ENCODE measurements around the gene SLC35F1. TPM values are rescaled to one million over a fixed set of nuclear protein-coding genes. Genes with fewer than 3 reads are reported as not detected.

The SLC35F1 gene
- total and polyA plus RNA-seq, 10 of the 15 experiments (the other 5 are each of a cell fraction or from before 2014, with no cell fraction given) = 0.01 TPM; not detected in 9

DNA sequence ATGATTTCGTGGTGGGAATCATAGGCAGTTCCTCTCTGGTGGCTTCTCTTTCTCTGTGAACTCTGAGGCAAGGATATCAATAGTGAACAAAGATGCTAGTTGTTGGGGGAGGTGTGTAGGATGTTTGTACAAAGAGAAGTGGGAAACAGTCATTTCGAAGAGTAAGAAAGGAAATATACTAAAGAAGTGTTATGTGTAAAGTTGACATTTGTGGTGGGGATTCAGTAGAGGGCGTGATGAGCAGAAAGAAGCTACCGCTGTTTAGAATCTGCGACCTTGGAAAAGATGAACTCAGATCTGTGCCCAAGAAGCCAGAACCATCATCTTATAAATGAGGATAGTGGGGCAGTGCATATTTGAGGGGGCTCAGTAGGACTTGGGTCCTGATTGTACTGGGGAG is 11.4 kb downstream of the SLC35F1 start (continued):
- TF ChIP-seq CEBPB (IDR thresholded peaks at IDR 0.05; ENCODE audit: borderline replicate concordance in 1 of 2, low read depth in 2 of 2, low read length in 2 of 2) = no peak
- TF ChIP-seq SREBF2 (IDR thresholded peaks at IDR 0.05; ENCODE audit: low read length) = no peak
- TF ChIP-seq PKNOX1 (IDR thresholded peaks at IDR 0.05) = no peak
- TF ChIP-seq MTA2 (IDR thresholded peaks at IDR 0.05; ENCODE audit: low read depth) = no peak
- no peak for TF ChIP-seq CHD1 (IDR thresholded peaks at IDR 0.05; ENCODE audit: low read depth, low read length)

DNA sequence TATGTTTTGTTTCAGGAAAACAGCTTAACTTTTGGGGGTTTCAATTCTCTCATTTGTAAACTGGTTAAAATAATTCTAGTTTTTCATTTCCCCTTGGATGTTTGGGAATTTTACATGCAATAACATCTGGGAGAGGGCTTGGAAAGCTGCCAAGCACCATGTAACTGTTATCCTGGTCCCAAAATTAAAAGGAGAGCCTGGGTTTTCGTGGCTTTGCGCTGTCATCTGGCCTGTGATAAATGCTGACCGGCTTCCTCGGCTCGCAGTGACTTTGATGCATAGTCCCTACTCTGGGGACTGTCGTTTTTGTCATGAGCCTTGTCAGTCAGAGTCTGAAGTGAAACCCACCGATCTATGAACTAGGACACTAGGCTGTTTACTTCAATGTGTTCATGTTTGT is 12.2 kb downstream of the SLC35F1 start:
- Histone ChIP-seq H3K4me3 (no peak overlapping the region), H3K9me3 (replicated peaks; ENCODE audit: control insufficient read depth, insufficient read depth, low read length) (no peaks in the 10 kb centered on the region), H3K27me3 (replicated peaks in 1 of 2; ENCODE audit: control insufficient read depth in 2 of 2, insufficient read depth in 2 of 2, low read length in 1 of 2) (peaks cover 0 to 6% of the 10 kb centered on the region in 2 experiments), H3K27ac (ENCODE audit: control insufficient read depth, insufficient read depth) (no peak overlapping the region), H4K20me1 (ENCODE audit: control insufficient read depth, insufficient read depth) (no peaks in the 10 kb centered on the region), H3K36me3 (ENCODE audit: control insufficient read depth in 2 of 2, insufficient read depth in 2 of 2, low read length in 1 of 2) (no peaks in the 10 kb centered on the region), H3K4me1 (ENCODE audit: control insufficient read depth, insufficient read depth, low read length) (no peaks in the 10 kb centered on the region), H3K9ac (ENCODE audit: control insufficient read depth, insufficient read depth, low read length) (no peak overlapping the region), H2AFZ (ENCODE audit: control insufficient read depth, low read depth, low read length) (no peak overlapping the region), H3K4me2 (ENCODE audit: control insufficient read depth, insufficient read depth) (no peak overlapping the region), H3K79me2 (ENCODE audit: control insufficient read depth, insufficient read depth, low read length) (no peaks in the 10 kb centered on the region)
- BruUV-seq (replicated peaks) = no TSS peak
- WGBS (ENCODE audit: insufficient coverage, insufficient replicate concordance, low lambda C conversion rate, missing lambda C conversion rate) = 25% methylated on average over 7 of the region's 7 CpGs
- CTCF ChIA-PET = no interaction called here
- SMC1A ChIA-PET (ENCODE audit: uncharacterized antibody, unreplicated experiment) = no interaction called here
- POLR2A ChIA-PET = no interaction called here
- intact Hi-C loops (cut with micrococcal nuclease; ENCODE audit: unreplicated experiment) = no loop called here
- DNase-seq (ENCODE audit: low read depth, low spot score) (no peak), FAIRE-seq (no peak), ATAC-seq (no peak)
- in situ Hi-C loops (cut with MboI) = no loop called here
- RAD21 ChIA-PET (ENCODE audit: unreplicated experiment) = no interaction called here
- TF ChIP-seq ZNF384 (IDR thresholded peaks at IDR 0.05; ENCODE audit: borderline replicate concordance, low read depth, low read length) = no peak
- TF ChIP-seq POLR2AphosphoS2 (IDR thresholded peaks at IDR 0.05; ENCODE audit: low read depth, low read length) = no peak
- no peak for TF ChIP-seq ATF7 (IDR thresholded peaks at IDR 0.05; ENCODE audit: low read depth)
- TF ChIP-seq CTCF (IDR thresholded peaks at IDR 0.05 in 2 of 3, conservative IDR thresholded peaks at IDR 0.05 in 1 of 3; ENCODE audit: control insufficient read depth in 2 of 3, extremely low read depth in 1 of 3, insufficient read depth in 1 of 3, low read depth in 3 of 3, low read length in 3 of 3) = no peak
- TF ChIP-seq MYC (IDR thresholded peaks at IDR 0.05; ENCODE audit: insufficient read depth, insufficient read length, insufficient replicate concordance, low read length, severe bottlenecking) = no peak
- TF ChIP-seq, protein P1, sequence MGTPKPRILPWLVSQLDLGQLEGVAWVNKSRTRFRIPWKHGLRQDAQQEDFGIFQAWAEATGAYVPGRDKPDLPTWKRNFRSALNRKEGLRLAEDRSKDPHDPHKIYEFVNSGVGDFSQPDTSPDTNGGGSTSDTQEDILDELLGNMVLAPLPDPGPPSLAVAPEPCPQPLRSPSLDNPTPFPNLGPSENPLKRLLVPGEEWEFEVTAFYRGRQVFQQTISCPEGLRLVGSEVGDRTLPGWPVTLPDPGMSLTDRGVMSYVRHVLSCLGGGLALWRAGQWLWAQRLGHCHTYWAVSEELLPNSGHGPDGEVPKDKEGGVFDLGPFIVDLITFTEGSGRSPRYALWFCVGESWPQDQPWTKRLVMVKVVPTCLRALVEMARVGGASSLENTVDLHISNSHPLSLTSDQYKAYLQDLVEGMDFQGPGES (IDR thresholded peaks at IDR 0.05) = no peak
- no peak for TF ChIP-seq REST (IDR thresholded peaks at IDR 0.05; ENCODE audit: low read depth, low read length)
- no peak for TF ChIP-seq EP300 (IDR thresholded peaks at IDR 0.05; ENCODE audit: borderline replicate concordance in 1 of 2, control insufficient read depth in 1 of 2, low read depth in 2 of 2, low read length in 2 of 2)
- TF ChIP-seq SMAD5 (IDR thresholded peaks at IDR 0.05; ENCODE audit: low read depth) = no peak
- no peak for TF ChIP-seq ZBED1 (IDR thresholded peaks at IDR 0.05; ENCODE audit: borderline replicate concordance)
- no peak for TF ChIP-seq HDAC6 (IDR thresholded peaks at IDR 0.05; ENCODE audit: unreplicated experiment)
